Neural progenitor cell (in vitro differentiated cells): ENCODE data around the gene ZNF536.

Source experiments
- CTCF ChIP-seq: fragments of 200-600 bp; sonication (generic); IDR thresholded peaks from 2 replicates; pipeline ENCODE4 v1.5.1; 2017; ENCODE audit warnings: antibody characterized with exemption, mild to moderate bottlenecking
- EZH2 ChIP-seq: fragments of 200-600 bp; sonication (generic); IDR thresholded peaks from 2 replicates; pipeline ENCODE4 v1.6.1; 2017; ENCODE audit warnings: antibody characterized with exemption, mild to moderate bottlenecking, moderate library complexity
- EZH2phosphoT487 ChIP-seq: fragments of 200-600 bp; sonication (generic); IDR thresholded peaks from 2 replicates; pipeline ENCODE4 v1.6.1; 2017; ENCODE audit warnings: antibody characterized with exemption

GRCh38 chr19:30497034-30497433 is 124.8 kb downstream of the ZNF536 start:
- TF ChIP-seq CTCF (no peak), EZH2 (no peak), EZH2phosphoT487 (no peak)
